RWPE1 (cell line): Measurements from ENCODE around the gene IER2.

ENCODE experiments used
- CTCF ChIA-PET: fragments of 350-600 bp; sonication (Branson Sonifier 250); formaldehyde crosslinking; extraction: SDS; loops from one replicate; lab custom pipeline; 2021; lab: Yijun Ruan, JAX
- POLR2A ChIA-PET: fragments of 400-600 bp; formaldehyde crosslinking; extraction: SDS; loops from one replicate; lab custom pipeline; 2020; ENCODE audit warnings: antibody characterized with exemption; ENCODE audit not compliant: low non-redundant PET; lab: Yijun Ruan, JAX
- DNase-seq: peaks from one replicate; pipeline ENCODE4 v3.0.0; 2012; ENCODE audit warnings: low spot score
- H3K27ac ChIP-seq: fragments of 450-650 bp; 2 replicates; pipeline ENCODE4 v1.5.1; 2017
- CTCF ChIP-seq: fragments of 450-650 bp; conservative IDR thresholded peaks from 2 replicates; pipeline ENCODE4 v1.5.1; 2017; ENCODE audit warnings: low read depth, mild to moderate bottlenecking

The IER2 gene

GRCh38 chr19:13122980-13123957, 26.9 kb upstream of the IER2 start:
- H3K27ac ChIP-seq: peak overlapping the region; percentile 87
- CTCF ChIA-PET: interaction anchor here (0.6 to 1.1 kb wide), 3 partner anchors 29 to 192 kb away, joined by 3 to 5 read pairs (median 4); no protein-coding TSS in a partner anchor

GRCh38 chr19:13127051-13127450, 23.2 kb upstream of the IER2 start:
- DNase-seq: no peak
- CTCF ChIA-PET: no interaction called here
- H3K27ac ChIP-seq: no peak overlapping the region
- TF ChIP-seq CTCF: no peak
- POLR2A ChIA-PET: interaction anchor here (1.0 kb wide), 1 partner anchor 14 kb away, joined by 5 read pairs; no protein-coding TSS in a partner anchor

More at GRCh38 chr19:13122980-13123957, 26.9 kb upstream of the IER2 start:
- POLR2A ChIA-PET: no interaction called here
- no peak for DNase-seq
- TF ChIP-seq CTCF: no peak

GRCh38 chr19:13127811-13128575, 22.2 kb upstream of the IER2 start:
- POLR2A ChIA-PET: interaction anchor here (1.0 kb wide), 1 partner anchor 13 kb away, joined by 5 read pairs; no protein-coding TSS in a partner anchor
- TF ChIP-seq CTCF: no peak
- no peak for DNase-seq
- CTCF ChIA-PET: interaction anchor here (1.1 kb wide), 1 partner anchor 10 kb away, joined by 5 read pairs; the partner anchor contains the start of gene NACC1
- H3K27ac ChIP-seq: peak overlapping the region; percentile 51

- no peak for DNase-seq
- H3K27ac ChIP-seq: peak overlapping the region; percentile 51
- no peak for TF ChIP-seq CTCF
- ChIA-PET CTCF (interaction anchor here (1.1 kb wide), 1 partner anchor 11 kb away, joined by 5 read pairs; the partner anchor contains the start of gene NACC1), POLR2A (no interaction called here)
Observed at GRCh38 chr19:13128583-13128982, 21.6 kb upstream of the IER2 start.

- CTCF ChIA-PET: no interaction called here
- no peak for TF ChIP-seq CTCF
- H3K27ac ChIP-seq: peak overlapping the region; percentile 51
- DNase-seq: no peak
- POLR2A ChIA-PET: interaction anchor here (0.6 kb wide), 1 partner anchor 27 kb away, joined by 3 read pairs; no protein-coding TSS in a partner anchor
Observed at GRCh38 chr19:13129384-13129783, 20.8 kb upstream of the IER2 start.

- no peak for TF ChIP-seq CTCF
- ChIA-PET CTCF (no interaction called here), POLR2A (no interaction called here)
- H3K27ac ChIP-seq: peak overlapping the region; percentile 16; the same call in 1 of the 2 replicates
- no peak for DNase-seq
Observed at GRCh38 chr19:13130886-13131490, 19.2 kb upstream of the IER2 start.
